Cardiac fibroblast (primary cell): ENCODE results near the gene ABCA9.
"Not testable (repeated sequence)": the region's sequence is repeated elsewhere in the genome, so short reads cannot be mapped to it uniquely, and the experiment has no call there.

ENCODE experiments used
- DNase-seq, 2 donors: peaks; one replicate each; pipeline versions ENCODE4 v3.0.0 to v3.0.0-alpha.2; 2010; ENCODE audit warnings: low read depth in 2 of 2
- H3K4me3 ChIP-seq, 2 donors: replicated peaks in 1 of 2; 1 replicate in 1 of 2; 2 replicates in 1 of 2; pipeline ENCODE4 v1.5.1; 2011; ENCODE audit warnings: low read depth in 2 of 2, low read length in 2 of 2, mild to moderate bottlenecking in 2 of 2, moderate library complexity in 1 of 2
- CTCF ChIP-seq: IDR thresholded peaks from one replicate; pipeline ENCODE4 v1.5.1; 2011; ENCODE audit warnings: low read depth, mild to moderate bottlenecking, low read length, inconsistent platforms

The ABCA9 gene

GRCh38 chr17:69009930-69010329, 50.8 kb downstream of the ABCA9 start:
- no peak overlapping the region for H3K4me3 ChIP-seq
- no peak for TF ChIP-seq CTCF
- DNase-seq, result no peak

GRCh38 chr17:69004759-69005158, 56.0 kb downstream of the ABCA9 start:
- not testable (repeated sequence) for DNase-seq, H3K4me3 ChIP-seq

- H3K4me3 ChIP-seq, DNase-seq: not testable (repeated sequence)
Observed at GRCh38 chr17:68999743-69000142, 61.0 kb downstream of the ABCA9 start.

- peak; percentile 46 to 62 for DNase-seq
- no peak overlapping the region for H3K4me3 ChIP-seq
- TF ChIP-seq CTCF, result no peak
Observed at GRCh38 chr17:68993112-68993511, 67.6 kb downstream of the ABCA9 start.

- no peak for TF ChIP-seq CTCF
- DNase-seq, result no peak
- H3K4me3 ChIP-seq, result no peak overlapping the region
Observed at GRCh38 chr17:68987966-68988365, 72.8 kb downstream of the ABCA9 start.

- H3K4me3 ChIP-seq, result peak overlapping the region in 1 of 2 donors; percentile 18
- DNase-seq, result peak; percentile 91 to 92
- TF ChIP-seq CTCF, result no peak
Observed at GRCh38 chr17:68981288-68981687, 79.4 kb downstream of the ABCA9 start.

GRCh38 chr17:68973098-68973846, 87.5 kb downstream of the ABCA9 start:
- H3K4me3 ChIP-seq, result no peak overlapping the region
- TF ChIP-seq CTCF, result no peak
- DNase-seq, result no peak

GRCh38 chr17:68972119-68972704, 88.5 kb downstream of the ABCA9 start:
- peak; percentile 61 to 63 for DNase-seq
- H3K4me3 ChIP-seq, result no peak overlapping the region
- TF ChIP-seq CTCF, result peak; percentile 64
